Measurements from ENCODE around the gene FKBP3.
"Not testable (repeated sequence)": the region's sequence is repeated elsewhere in the genome, so short reads cannot be mapped to it uniquely, and the experiment has no call there.

- TF ChIP-seq CTCF (conservative IDR thresholded peaks at IDR 0.05 in 1 of 2, IDR thresholded peaks at IDR 0.05 in 1 of 2; ENCODE audit: extremely low read depth in 1 of 2, insufficient read depth in 1 of 2, low read depth in 1 of 2, low read length in 2 of 2); EZH2 (IDR thresholded peaks at IDR 0.05; ENCODE audit: borderline replicate concordance, low read length): not testable (repeated sequence)
These were observed 53.2 kb downstream of the FKBP3 start for GRCh38 chr14:45081096-45081495.
